ENCODE measurements around the gene FMNL3.

DNA sequence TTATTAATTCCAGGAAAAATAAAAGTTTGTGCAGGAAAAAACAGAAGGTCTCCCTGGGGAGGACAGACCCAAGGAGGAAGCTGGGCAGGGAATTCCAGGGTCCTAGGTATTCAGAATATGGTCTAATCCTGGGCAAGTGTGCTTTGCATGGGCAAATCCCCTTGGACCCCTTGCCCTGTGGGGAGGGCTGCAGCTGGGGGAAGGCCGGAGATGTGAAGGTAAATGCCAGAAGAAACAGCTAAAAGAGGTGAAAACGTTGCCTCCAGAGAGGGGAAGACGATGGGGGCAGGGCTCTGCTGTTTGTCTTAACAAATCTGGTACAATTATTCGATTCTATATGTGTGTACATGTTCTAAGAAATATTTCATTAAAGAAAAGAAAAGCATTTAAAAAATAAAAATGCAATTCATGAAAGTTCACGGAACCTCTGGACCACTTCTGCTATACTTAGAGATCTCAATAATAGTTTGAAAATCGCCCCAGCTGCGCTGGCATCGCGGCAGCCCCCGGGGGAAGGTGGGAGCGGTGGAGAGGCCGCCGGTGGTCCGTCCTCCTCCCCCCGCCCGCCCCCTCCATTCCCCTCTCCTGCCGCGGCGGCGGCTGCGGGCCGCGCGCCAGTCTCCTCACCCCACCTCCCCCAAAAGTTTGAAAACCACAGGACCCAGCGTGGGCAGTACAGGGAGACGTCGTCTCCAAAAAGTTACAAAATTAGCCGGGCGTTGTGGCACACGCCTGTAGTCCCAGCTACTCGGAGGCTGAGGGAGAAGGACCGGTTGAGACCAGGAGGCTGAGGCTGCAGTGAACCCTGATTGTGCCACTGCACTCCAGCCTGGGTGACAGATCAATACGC is 85.3 kb downstream of the FMNL3 start:
- TF ChIP-seq, protein P1, sequence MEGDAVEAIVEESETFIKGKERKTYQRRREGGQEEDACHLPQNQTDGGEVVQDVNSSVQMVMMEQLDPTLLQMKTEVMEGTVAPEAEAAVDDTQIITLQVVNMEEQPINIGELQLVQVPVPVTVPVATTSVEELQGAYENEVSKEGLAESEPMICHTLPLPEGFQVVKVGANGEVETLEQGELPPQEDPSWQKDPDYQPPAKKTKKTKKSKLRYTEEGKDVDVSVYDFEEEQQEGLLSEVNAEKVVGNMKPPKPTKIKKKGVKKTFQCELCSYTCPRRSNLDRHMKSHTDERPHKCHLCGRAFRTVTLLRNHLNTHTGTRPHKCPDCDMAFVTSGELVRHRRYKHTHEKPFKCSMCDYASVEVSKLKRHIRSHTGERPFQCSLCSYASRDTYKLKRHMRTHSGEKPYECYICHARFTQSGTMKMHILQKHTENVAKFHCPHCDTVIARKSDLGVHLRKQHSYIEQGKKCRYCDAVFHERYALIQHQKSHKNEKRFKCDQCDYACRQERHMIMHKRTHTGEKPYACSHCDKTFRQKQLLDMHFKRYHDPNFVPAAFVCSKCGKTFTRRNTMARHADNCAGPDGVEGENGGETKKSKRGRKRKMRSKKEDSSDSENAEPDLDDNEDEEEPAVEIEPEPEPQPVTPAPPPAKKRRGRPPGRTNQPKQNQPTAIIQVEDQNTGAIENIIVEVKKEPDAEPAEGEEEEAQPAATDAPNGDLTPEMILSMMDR (IDR thresholded peaks at IDR 0.05; ENCODE audit: insufficient read depth, low read depth, low read length) = no peak
- TF ChIP-seq EZH2 (IDR thresholded peaks at IDR 0.05; ENCODE audit: insufficient read depth, low read length) = no peak

All from astrocyte (in vitro differentiated cells and primary cell).